HepG2 (cell line): Measurements from ENCODE around the gene ADORA2B.
"Not testable (repeated sequence)": the region's sequence is repeated elsewhere in the genome, so short reads cannot be mapped to it uniquely, and the experiment has no call there.

Experiments
- ATAD3A ChIP-seq: sonication (generic); formaldehyde crosslinking; IDR thresholded peaks from 2 replicates; pipeline ENCODE4 v1.4.0; 2020; ENCODE audit warnings: missing genetic modification reagents
- CC2D1A ChIP-seq: sonication (generic); formaldehyde crosslinking; IDR thresholded peaks from 2 replicates; pipeline ENCODE4 v1.8.1; 2023; ENCODE audit warnings: mild to moderate bottlenecking, missing genetic modification reagents
- CTCF ChIP-seq: sonication (generic); formaldehyde crosslinking; IDR thresholded peaks from 2 replicates; pipeline ENCODE4 v1.5.0; 2020; ENCODE audit warnings: mild to moderate bottlenecking, missing genetic modification reagents, moderate library complexity
- EZH2 ChIP-seq: conservative IDR thresholded peaks from 2 replicates; pipeline ENCODE4 v1.6.1; 2012; ENCODE audit warnings: mild to moderate bottlenecking, low read depth, low read length, moderate library complexity
- FOXM1 ChIP-seq: sonication (generic); formaldehyde crosslinking; IDR thresholded peaks from 2 replicates; pipeline ENCODE4 v1.5.0; 2020; ENCODE audit warnings: missing genetic modification reagents
- GMEB2 ChIP-seq: IDR thresholded peaks from 2 replicates; pipeline ENCODE4 v1.6.1; 2016; ENCODE audit warnings: missing biosample characterization, missing genetic modification reagents, low read depth
- HMGA1 ChIP-seq: sonication (generic); formaldehyde crosslinking; conservative IDR thresholded peaks from 2 replicates; pipeline ENCODE4 v1.4.0; 2020; ENCODE audit warnings: missing genetic modification reagents
- MAFG ChIP-seq: sonication (generic); formaldehyde crosslinking; IDR thresholded peaks from 2 replicates; pipeline ENCODE4 v1.5.1; 2020; ENCODE audit warnings: mild to moderate bottlenecking, missing genetic modification reagents
- RNF2 ChIP-seq: fragments of 450-650 bp; conservative IDR thresholded peaks from 2 replicates; pipeline ENCODE4 v1.6.1; 2016; ENCODE audit warnings: low read depth
- ZNF30 ChIP-seq: sonication (generic); formaldehyde crosslinking; IDR thresholded peaks from 2 replicates; pipeline ENCODE4 v1.5.0; 2020; ENCODE audit warnings: mild to moderate bottlenecking, missing genetic modification reagents
- ZNF652 ChIP-seq: IDR thresholded peaks from 2 replicates; pipeline ENCODE4 v1.6.1; 2016; ENCODE audit warnings: low read depth, borderline replicate concordance

DNA sequence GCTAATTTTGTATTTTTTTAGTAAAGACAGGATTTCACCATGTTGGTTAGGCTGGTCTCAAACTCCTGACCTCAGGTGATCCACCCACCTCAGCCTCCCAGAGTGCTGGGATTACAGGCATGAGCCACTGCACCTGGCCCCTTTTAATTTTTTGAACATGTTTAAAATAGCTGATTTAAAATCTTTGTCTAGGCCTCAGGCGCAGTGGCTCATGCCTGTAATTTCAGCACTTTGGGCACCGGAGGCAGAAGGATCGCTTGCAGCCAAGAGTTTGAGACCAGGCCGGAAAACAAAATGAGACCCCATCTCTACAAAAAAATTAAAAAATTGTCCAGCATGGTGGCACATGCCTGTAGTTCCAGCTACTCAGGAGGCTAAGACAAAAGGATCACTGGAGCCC, 8.4 kb upstream of the ADORA2B start:
- not testable (repeated sequence) for TF ChIP-seq FOXM1 (CRISPR knock-in tag); MAFG (CRISPR knock-in tag); RNF2; GMEB2 (CRISPR knock-in tag); HMGA1 (CRISPR knock-in tag); ZNF30 (CRISPR knock-in tag); ZNF652 (CRISPR knock-in tag); ATAD3A (CRISPR knock-in tag); EZH2; CC2D1A (CRISPR knock-in tag); CTCF (CRISPR knock-in tag)
